Endothelial cell of umbilical vein (primary cell): ENCODE measurements around the gene MRPS34.
A peak's percentile ranks its signal among the peaks of the same experiment; 100 is the strongest.

Experiments used
- CTCF ChIP-seq, 2 donors: IDR thresholded peaks; 1 replicate in 1 of 2; 2 replicates in 1 of 2; pipeline ENCODE4 v1.5.1; 2011; ENCODE audit warnings: low read length in 2 of 2, mild to moderate bottlenecking in 2 of 2, moderate library complexity in 2 of 2, control low read depth in 1 of 2, inconsistent platforms in 1 of 2, low read depth in 1 of 2; ENCODE audit not compliant: insufficient read depth in 1 of 2; ENCODE audit errors: extremely low read depth in 1 of 2
- EZH2 ChIP-seq: IDR thresholded peaks from 2 replicates; pipeline ENCODE4 v1.6.1; 2012; ENCODE audit warnings: borderline replicate concordance, low read depth, mild to moderate bottlenecking, moderate library complexity, low read length, inconsistent platforms; ENCODE audit not compliant: severe bottlenecking
- MAX ChIP-seq: IDR thresholded peaks from 2 replicates; pipeline ENCODE4 v1.6.1; 2011; ENCODE audit not compliant: insufficient read depth, insufficient read length
- POLR2A ChIP-seq: IDR thresholded peaks from 2 replicates; pipeline ENCODE4 v1.6.1; 2012; ENCODE audit warnings: low read depth, mild to moderate bottlenecking, control low read depth, low read length

- TF ChIP-seq CTCF (IDR thresholded peaks at IDR 0.05; ENCODE audit: extremely low read depth in 1 of 2, insufficient read depth in 1 of 2, low read depth in 1 of 2, low read length in 2 of 2) (no peak), EZH2 (no peak), POLR2A (peak; percentile 46), MAX (no peak)
Observed at GRCh38 chr16:1771188-1771863, 1.6 kb downstream of the MRPS34 start, which contains the start of gene NME3.
